ENCODE data around the gene BMP8A.

GRCh38 chr1:39490596-39491145 lies 765 bp upstream of the BMP8A start:
- TF ChIP-seq CTCF (IDR thresholded peaks at IDR 0.05): no peak
- no peak for TF ChIP-seq REST (IDR thresholded peaks at IDR 0.05; ENCODE audit: insufficient read depth in 1 of 2, low read depth in 2 of 2, low read length in 1 of 2)
- no peak for TF ChIP-seq POLR2AphosphoS5 (IDR thresholded peaks at IDR 0.05; ENCODE audit: low read depth, low read length)
- no peak for TF ChIP-seq TCF7L2 (IDR thresholded peaks at IDR 0.05; ENCODE audit: low read depth, low read length)

All from Panc1 (cell line).